Duodenal mucosa (tissue), 2 donors: Measurements from ENCODE around the gene GLYATL1.

ENCODE experiments used
- H3K27ac ChIP-seq: one replicate; pipeline ENCODE4 v1.7.0; 2013; ENCODE audit warnings: low read depth, low read length
- H3K27me3 ChIP-seq, 2 donors: one replicate each; pipeline ENCODE4 v1.7.0; 2013; ENCODE audit warnings: low read length in 2 of 2, control low read depth in 1 of 2; ENCODE audit not compliant: insufficient read depth in 2 of 2, control insufficient read depth in 1 of 2
- H3K36me3 ChIP-seq, 2 donors: one replicate each; pipeline ENCODE4 v1.7.0; 2013; ENCODE audit warnings: low read length in 2 of 2, control low read depth in 1 of 2; ENCODE audit not compliant: insufficient read depth in 2 of 2, control insufficient read depth in 1 of 2
- H3K4me1 ChIP-seq, 2 donors: one replicate each; pipeline ENCODE4 v1.7.0; 2013; ENCODE audit warnings: low read length in 2 of 2, control low read depth in 1 of 2; ENCODE audit not compliant: insufficient read depth in 2 of 2, control insufficient read depth in 1 of 2
- H3K4me3 ChIP-seq, 2 donors: one replicate each; pipeline ENCODE4 v1.7.0; 2013; ENCODE audit warnings: low read length in 2 of 2, low read depth in 1 of 2
- H3K9ac ChIP-seq, 2 donors: one replicate each; pipeline ENCODE4 v1.7.0; 2013; ENCODE audit warnings: low read length in 2 of 2, low read depth in 1 of 2
- H3K9me3 ChIP-seq, 2 donors: one replicate each; pipeline ENCODE4 v1.7.0; 2013; ENCODE audit warnings: low read length in 2 of 2, control low read depth in 1 of 2; ENCODE audit not compliant: control insufficient read depth in 1 of 2

The GLYATL1 gene

GRCh38 chr11:58941838-58942237 lies 2.5 kb downstream of the GLYATL1 start:
- no peak overlapping the region for H3K4me3 ChIP-seq
- H3K4me1 ChIP-seq = no peaks in the 10 kb centered on the region
- H3K36me3 ChIP-seq = no peaks in the 10 kb centered on the region
- no peaks in the 10 kb centered on the region for H3K27me3 ChIP-seq
- H3K27ac ChIP-seq = no peak overlapping the region
- no peaks in the 10 kb centered on the region for H3K9me3 ChIP-seq
- H3K9ac ChIP-seq = no peak overlapping the region

GRCh38 chr11:58945663-58946062 lies 6.4 kb downstream of the GLYATL1 start:
- H3K4me1 ChIP-seq = no peaks in the 10 kb centered on the region
- no peak overlapping the region for H3K4me3 ChIP-seq

GRCh38 chr11:58949184-58949583 lies 9.9 kb downstream of the GLYATL1 start:
- Histone ChIP-seq H3K27ac (no peak overlapping the region), H3K4me1 (no peaks in the 10 kb centered on the region), H3K4me3 (no peak overlapping the region), H3K27me3 (no peaks in the 10 kb centered on the region), H3K9ac (no peak overlapping the region), H3K9me3 (no peaks in the 10 kb centered on the region), H3K36me3 (no peaks in the 10 kb centered on the region)

More at GRCh38 chr11:58945663-58946062, 6.4 kb downstream of the GLYATL1 start:
- Histone ChIP-seq H3K9me3 (no peaks in the 10 kb centered on the region), H3K9ac (no peak overlapping the region), H3K36me3 (no peaks in the 10 kb centered on the region), H3K27ac (no peak overlapping the region), H3K27me3 (no peaks in the 10 kb centered on the region)

DNA sequence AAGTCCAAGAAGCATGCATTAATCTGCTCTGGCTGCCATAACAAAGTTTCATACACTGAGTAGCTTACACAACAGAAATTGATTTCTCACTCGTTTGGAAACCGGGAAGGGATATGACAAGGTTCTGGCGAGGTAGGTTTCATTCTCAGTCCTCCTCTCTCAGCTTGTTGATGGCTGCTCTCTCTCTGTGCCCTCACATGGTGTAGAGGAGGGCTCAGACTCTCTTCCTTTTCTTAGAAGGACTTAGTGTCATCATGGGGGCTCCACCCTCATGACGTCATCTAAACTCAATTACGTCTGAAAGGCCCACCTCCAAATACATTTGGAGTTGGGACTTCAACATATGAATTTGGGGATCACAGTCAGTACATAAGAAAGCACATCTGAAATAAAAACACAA lies 18.6 kb downstream of the GLYATL1 start:
- Histone ChIP-seq H3K9me3 (no peaks in the 10 kb centered on the region), H3K4me1 (no peaks in the 10 kb centered on the region), H3K9ac (no peak overlapping the region), H3K27me3 (no peaks in the 10 kb centered on the region), H3K27ac (no peak overlapping the region), H3K4me3 (no peak overlapping the region), H3K36me3 (no peaks in the 10 kb centered on the region)

DNA sequence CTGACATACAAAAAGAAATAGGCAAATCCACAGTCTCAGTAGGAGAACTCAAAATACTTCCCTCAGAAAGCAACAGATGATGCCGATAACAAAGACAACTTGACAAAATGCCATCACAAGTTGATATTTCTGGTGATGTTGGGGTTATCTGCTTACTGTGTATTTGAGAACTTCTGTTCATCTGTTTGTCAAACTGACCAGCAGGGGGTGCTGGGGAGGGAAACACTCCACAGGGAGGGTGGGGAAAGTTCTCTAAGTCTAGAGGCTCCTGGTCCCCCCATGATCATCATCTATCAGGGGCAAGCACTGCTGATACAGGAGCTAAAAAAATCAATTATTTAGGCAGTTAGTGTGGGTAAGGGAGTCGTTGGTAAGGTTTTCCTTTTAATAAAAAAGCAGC lies 19.2 kb downstream of the GLYATL1 start:
- no peak overlapping the region for H3K9ac ChIP-seq
- H3K36me3 ChIP-seq = no peaks in the 10 kb centered on the region

GRCh38 chr11:58963551-58964104 lies 24.3 kb downstream of the GLYATL1 start:
- Histone ChIP-seq H3K9me3 (no peaks in the 10 kb centered on the region), H3K4me3 (peak overlapping the region in 1 of 2 donors; percentile 36), H3K27me3 (no peaks in the 10 kb centered on the region), H3K9ac (no peak overlapping the region), H3K4me1 (no peaks in the 10 kb centered on the region), H3K36me3 (no peaks in the 10 kb centered on the region), H3K27ac (no peak overlapping the region)

More for the DNA sequence above, 19.2 kb downstream of the GLYATL1 start:
- Histone ChIP-seq H3K27ac (no peak overlapping the region), H3K4me3 (no peak overlapping the region), H3K4me1 (no peaks in the 10 kb centered on the region), H3K9me3 (no peaks in the 10 kb centered on the region), H3K27me3 (no peaks in the 10 kb centered on the region)

DNA sequence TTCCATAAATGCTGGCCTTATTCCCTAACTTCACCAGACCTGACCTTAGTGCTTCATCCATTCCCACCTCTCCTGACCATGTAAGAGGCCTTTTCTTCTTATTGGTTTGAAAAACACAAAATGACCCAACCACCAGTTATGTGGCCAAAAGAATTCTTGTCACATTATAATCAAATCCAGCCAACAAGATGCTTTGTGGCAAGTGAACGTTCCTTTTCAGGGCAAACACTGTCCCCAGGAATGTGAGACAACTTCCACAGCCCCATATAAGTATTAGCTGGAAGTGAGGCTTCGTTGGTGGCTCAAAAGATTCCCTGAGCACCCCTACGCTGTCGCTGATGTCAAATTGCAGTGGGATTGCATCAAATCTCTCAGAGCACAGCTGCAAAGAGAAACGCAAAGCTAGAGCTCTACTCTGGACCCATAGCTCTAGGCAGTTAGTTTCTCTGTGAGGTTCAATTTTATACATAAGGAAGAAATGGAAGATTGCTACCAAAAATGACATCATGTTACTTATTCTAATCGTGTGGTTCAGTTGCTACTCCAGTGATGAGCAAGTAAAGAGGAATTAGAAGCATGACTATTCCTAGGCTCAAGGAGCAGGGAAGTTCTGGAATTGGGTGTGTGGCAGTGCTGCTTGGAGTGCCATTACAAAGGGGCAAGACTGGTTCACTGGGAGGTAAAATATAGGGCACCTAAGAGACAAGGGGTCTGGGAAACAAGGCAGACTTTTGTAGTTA lies 26.1 kb downstream of the GLYATL1 start:
- no peaks in the 10 kb centered on the region for H3K36me3 ChIP-seq

DNA sequence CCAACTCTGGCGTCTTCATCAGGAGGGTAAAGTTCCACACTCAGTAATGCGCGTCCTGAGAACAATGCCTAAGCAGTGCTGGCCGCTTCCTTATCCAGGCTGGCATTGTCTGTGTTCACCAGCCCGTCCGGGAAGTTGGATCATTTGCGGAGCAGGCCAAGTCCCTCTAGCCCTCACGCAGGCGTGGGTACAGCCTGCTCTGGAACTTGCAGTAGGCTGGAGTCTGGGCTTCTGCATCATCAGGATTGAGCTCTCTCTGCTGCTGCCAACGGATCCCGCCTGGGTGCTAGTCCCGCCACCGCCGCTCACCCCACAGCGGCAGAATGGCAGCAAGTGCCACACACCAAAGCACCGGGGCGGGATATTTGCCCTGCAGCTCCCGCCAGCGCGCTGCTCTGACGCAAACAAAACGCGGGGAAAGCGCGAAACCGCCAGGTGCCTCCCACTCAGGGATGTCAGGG lies 29.0 kb downstream of the GLYATL1 start:
- Histone ChIP-seq H3K27ac (no peak overlapping the region), H3K4me1 (no peaks in the 10 kb centered on the region), H3K9me3 (no peaks in the 10 kb centered on the region), H3K27me3 (no peaks in the 10 kb centered on the region), H3K4me3 (peak overlapping the region; percentile 32 to 44), H3K9ac (peak overlapping the region in 1 of 2 donors; percentile 6), H3K36me3 (no peaks in the 10 kb centered on the region)

More for the DNA sequence above, 26.1 kb downstream of the GLYATL1 start:
- H3K4me1 ChIP-seq = no peaks in the 10 kb centered on the region
- no peak overlapping the region for H3K27ac ChIP-seq
- no peaks in the 10 kb centered on the region for H3K9me3 ChIP-seq
- no peak overlapping the region for H3K4me3 ChIP-seq
- H3K27me3 ChIP-seq = no peaks in the 10 kb centered on the region
- H3K9ac ChIP-seq = no peak overlapping the region

GRCh38 chr11:58977470-58977869 lies 38.2 kb downstream of the GLYATL1 start:
- H3K4me1 ChIP-seq = no peaks in the 10 kb centered on the region
- no peaks in the 10 kb centered on the region for H3K9me3 ChIP-seq
- H3K9ac ChIP-seq = no peak overlapping the region
- no peak overlapping the region for H3K27ac ChIP-seq
- H3K4me3 ChIP-seq = no peak overlapping the region
- H3K27me3 ChIP-seq = no peaks in the 10 kb centered on the region
- H3K36me3 ChIP-seq = no peaks in the 10 kb centered on the region

GRCh38 chr11:58979222-58979621 lies 39.9 kb downstream of the GLYATL1 start:
- H3K9ac ChIP-seq = no peak overlapping the region

More at GRCh38 chr11:58979222-58979621, 39.9 kb downstream of the GLYATL1 start:
- Histone ChIP-seq H3K4me1 (no peaks in the 10 kb centered on the region), H3K36me3 (no peaks in the 10 kb centered on the region), H3K27me3 (no peaks in the 10 kb centered on the region), H3K9me3 (no peaks in the 10 kb centered on the region), H3K27ac (no peak overlapping the region), H3K4me3 (no peak overlapping the region)
